Neutrophil (primary cell): ENCODE measurements around the gene SGCE.
"Not testable (repeated sequence)": the region's sequence is repeated elsewhere in the genome, so short reads cannot be mapped to it uniquely, and the experiment has no call there.

Experiments
- H3K27ac ChIP-seq: fragments of 200-600 bp; sonication (generic); 2 replicates; pipeline ENCODE4 v1.5.1; 2016; ENCODE audit warnings: mild to moderate bottlenecking, moderate library complexity
- H3K27me3 ChIP-seq: fragments of 200-600 bp; sonication (generic); 2 replicates; pipeline ENCODE4 v1.6.0; 2016; ENCODE audit warnings: mild to moderate bottlenecking
- H3K36me3 ChIP-seq: fragments of 200-600 bp; sonication (generic); 2 replicates; pipeline ENCODE4 v1.5.1; 2017
- H3K4me1 ChIP-seq, 2 experiments: fragments of 200-600 bp in 1 of 2; sonication (generic) in 1 of 2; 1 replicate in 1 of 2; 2 replicates in 1 of 2; pipeline versions ENCODE4 v1.5.1 to v1.6.1; 2013 to 2016; ENCODE audit warnings: low read depth in 1 of 2, low read length in 1 of 2, mild to moderate bottlenecking in 1 of 2, moderate library complexity in 1 of 2; ENCODE audit not compliant: control insufficient read depth in 1 of 2, insufficient read depth in 1 of 2
- H3K4me3 ChIP-seq, 2 experiments: fragments of 200-600 bp in 1 of 2; sonication (generic) in 1 of 2; 1 replicate in 1 of 2; 2 replicates in 1 of 2; pipeline ENCODE4 v1.5.1; 2013 to 2016; ENCODE audit warnings: low read depth in 1 of 2, low read length in 1 of 2, mild to moderate bottlenecking in 1 of 2, moderate library complexity in 1 of 2
- H3K9me3 ChIP-seq: fragments of 200-600 bp; sonication (generic); 2 replicates; pipeline ENCODE4 v1.5.1; 2016
- TF ChIP-seq, protein P1 (sequence below): fragments of 200-600 bp; sonication (generic); IDR thresholded peaks from 2 replicates; pipeline ENCODE4 v1.5.1; 2016; ENCODE audit warnings: antibody characterized with exemption

Gene SGCE

GRCh38 chr7:94655848-94656657 lies at the start of gene SGCE:
Gene SGCE (minus strand): TSS chr7:94656133. CDS start chr7:94656098, 35 bp downstream.
- Histone ChIP-seq H3K36me3 (no peaks in the 10 kb centered on the region), H3K4me1 (peaks cover 33 to 38% of the 10 kb centered on the region in 2 experiments), H3K9me3 (no peaks in the 10 kb centered on the region), H3K27me3 (peaks cover 65% of the 10 kb centered on the region), H3K4me3 (peak within 1 kb of the TSS; percentile 17 to 55), H3K27ac (no peak within 1 kb of the TSS)
- TF ChIP-seq, protein P1, sequence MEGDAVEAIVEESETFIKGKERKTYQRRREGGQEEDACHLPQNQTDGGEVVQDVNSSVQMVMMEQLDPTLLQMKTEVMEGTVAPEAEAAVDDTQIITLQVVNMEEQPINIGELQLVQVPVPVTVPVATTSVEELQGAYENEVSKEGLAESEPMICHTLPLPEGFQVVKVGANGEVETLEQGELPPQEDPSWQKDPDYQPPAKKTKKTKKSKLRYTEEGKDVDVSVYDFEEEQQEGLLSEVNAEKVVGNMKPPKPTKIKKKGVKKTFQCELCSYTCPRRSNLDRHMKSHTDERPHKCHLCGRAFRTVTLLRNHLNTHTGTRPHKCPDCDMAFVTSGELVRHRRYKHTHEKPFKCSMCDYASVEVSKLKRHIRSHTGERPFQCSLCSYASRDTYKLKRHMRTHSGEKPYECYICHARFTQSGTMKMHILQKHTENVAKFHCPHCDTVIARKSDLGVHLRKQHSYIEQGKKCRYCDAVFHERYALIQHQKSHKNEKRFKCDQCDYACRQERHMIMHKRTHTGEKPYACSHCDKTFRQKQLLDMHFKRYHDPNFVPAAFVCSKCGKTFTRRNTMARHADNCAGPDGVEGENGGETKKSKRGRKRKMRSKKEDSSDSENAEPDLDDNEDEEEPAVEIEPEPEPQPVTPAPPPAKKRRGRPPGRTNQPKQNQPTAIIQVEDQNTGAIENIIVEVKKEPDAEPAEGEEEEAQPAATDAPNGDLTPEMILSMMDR, result no peak

DNA sequence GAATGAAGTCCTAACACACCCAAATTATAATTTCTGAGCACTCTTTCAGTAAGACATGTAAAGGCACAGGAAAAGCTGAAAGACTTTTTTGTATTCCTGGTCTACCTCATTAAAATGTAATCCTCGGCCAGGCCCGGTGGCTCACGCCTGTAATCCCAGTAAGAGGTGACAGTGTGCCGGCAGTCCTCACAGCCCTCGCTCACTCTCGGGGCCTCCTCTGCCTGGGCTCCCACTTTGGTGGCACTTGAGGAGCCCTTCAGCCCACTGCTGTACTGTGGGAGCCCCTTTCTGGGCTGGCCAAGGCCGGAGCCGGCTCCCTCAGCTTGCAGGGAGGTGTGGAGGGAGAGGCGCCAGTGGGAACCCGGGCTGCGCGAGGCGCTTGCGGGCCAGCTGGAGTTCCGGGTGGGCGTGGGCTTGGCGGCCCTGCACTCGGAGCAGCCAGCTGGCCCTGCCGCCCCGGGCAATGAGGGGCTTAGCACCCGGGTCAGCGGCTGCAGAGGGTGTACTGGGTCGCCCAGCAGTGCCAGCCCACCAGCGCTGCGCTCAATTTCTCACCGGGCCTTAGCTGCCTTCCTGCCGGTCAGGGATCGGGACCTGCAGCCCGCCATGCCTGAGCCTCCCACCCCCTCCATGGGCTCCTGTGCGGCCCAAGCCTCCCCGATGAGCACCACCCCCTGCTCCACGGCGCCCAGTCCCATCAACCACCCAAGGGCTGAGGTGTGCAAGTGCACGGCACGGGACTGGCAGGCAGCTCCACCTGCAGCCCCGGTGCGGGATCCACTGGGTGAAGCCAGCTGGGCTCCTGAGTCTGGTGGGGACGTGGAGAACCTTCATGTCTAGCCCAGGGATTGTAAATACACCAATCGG lies 49.5 kb upstream of the SGCE start:
- H3K4me1 ChIP-seq, H3K27me3 ChIP-seq, H3K4me3 ChIP-seq, H3K9me3 ChIP-seq, H3K27ac ChIP-seq, H3K36me3 ChIP-seq: not testable (repeated sequence)

DNA sequence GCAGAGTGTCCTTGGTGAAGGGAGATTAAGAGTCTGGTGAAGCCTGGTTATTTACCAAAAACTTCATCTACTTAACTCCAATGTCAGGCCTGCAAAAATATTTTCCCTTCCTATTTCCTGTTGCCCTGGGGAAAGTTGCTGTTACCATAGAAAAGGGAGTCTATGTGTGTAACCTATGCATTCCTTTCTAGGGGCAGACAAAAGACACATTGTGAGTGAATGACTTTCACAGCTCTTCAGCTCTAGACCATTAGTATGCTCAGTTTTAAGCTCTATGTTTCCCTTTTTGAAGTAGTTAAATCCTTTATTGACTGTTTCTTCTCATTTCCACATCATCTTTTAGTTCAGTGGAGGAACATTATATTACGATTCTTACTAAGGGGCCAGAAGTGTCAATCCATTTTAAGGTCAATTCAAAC lies 45.6 kb upstream of the SGCE start:
- Histone ChIP-seq H3K27ac (no peak overlapping the region), H3K4me1 (no peaks in the 10 kb centered on the region), H3K36me3 (no peaks in the 10 kb centered on the region), H3K27me3 (no peaks in the 10 kb centered on the region), H3K4me3 (no peak overlapping the region), H3K9me3 (no peaks in the 10 kb centered on the region)
- TF ChIP-seq, protein P1, result no peak

GRCh38 chr7:94700926-94701554 lies 45.1 kb upstream of the SGCE start:
- H3K4me1 ChIP-seq, result no peaks in the 10 kb centered on the region
- TF ChIP-seq, protein P1, result no peak
- no peak overlapping the region for H3K27ac ChIP-seq
- no peaks in the 10 kb centered on the region for H3K36me3 ChIP-seq
- no peaks in the 10 kb centered on the region for H3K27me3 ChIP-seq
- no peaks in the 10 kb centered on the region for H3K9me3 ChIP-seq
- H3K4me3 ChIP-seq, result no peak overlapping the region

DNA sequence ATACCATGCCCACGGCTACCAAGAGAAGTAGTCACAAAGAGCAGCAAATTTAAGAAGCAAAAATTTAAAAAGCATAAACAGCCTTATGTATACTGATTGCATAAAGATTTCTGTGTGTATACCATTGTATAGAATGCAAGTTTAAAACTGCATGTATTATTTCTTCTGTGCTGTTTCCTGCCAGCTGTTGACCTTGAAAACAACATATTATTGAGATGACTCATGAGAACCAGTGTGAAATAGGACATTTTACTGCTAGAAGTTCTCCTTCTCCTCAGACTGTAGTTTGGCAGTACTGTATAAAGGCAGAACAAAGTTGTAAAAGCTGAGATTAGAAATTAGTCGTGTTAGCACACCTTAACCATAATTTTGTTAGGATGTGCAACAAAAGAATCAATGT lies 42.3 kb upstream of the SGCE start:
- TF ChIP-seq, protein P1, result no peak
- Histone ChIP-seq H3K4me3 (no peak overlapping the region), H3K36me3 (no peaks in the 10 kb centered on the region), H3K9me3 (no peaks in the 10 kb centered on the region), H3K27ac (no peak overlapping the region), H3K4me1 (no peaks in the 10 kb centered on the region), H3K27me3 (no peaks in the 10 kb centered on the region)
